PC-9 (cell line): Measurements from ENCODE around the gene SPATA6. TPM values are rescaled to one million over a fixed set of nuclear protein-coding genes. Genes with fewer than 3 reads are reported as not detected.

ENCODE experiments used
- BruUV-seq: library from RNA; stranded (reverse); fragments of 400-500 nt; replicated peaks from 2 replicates; lab custom pipeline; 2021; lab: Mats Ljungman, UMichigan
- CTCF ChIA-PET: fragments of 300-600 bp; sonication (Branson Sonifier 250); formaldehyde crosslinking; loops from one replicate; lab custom pipeline; 2022; ENCODE audit warnings: antibody characterized with exemption; lab: Charles Lee
- POLR2A ChIA-PET: fragments of 300-600 bp; sonication (Branson Sonifier 250); formaldehyde crosslinking; loops from one replicate; lab custom pipeline; 2022; ENCODE audit warnings: antibody characterized with exemption; ENCODE audit not compliant: unreplicated experiment; lab: Charles Lee
- DNase-seq, 2 experiments: peaks; one replicate each; pipeline versions ENCODE4 v3.0.0 to v3.0.0-alpha.2; 2015 to 2022; ENCODE audit warnings: mixed read lengths in 1 of 2
- H2AFZ ChIP-seq: fragments of 200-600 bp; sonication (generic); 2 replicates; pipeline ENCODE4 v1.8.1; 2017; ENCODE audit warnings: antibody characterized with exemption
- H3F3A ChIP-seq: fragments of 200-600 bp; sonication (generic); 2 replicates; pipeline ENCODE4 v1.8.1; 2017; ENCODE audit warnings: antibody characterized with exemption, mild to moderate bottlenecking, low read depth; ENCODE audit not compliant: insufficient read depth
- H3K27ac ChIP-seq: fragments of 200-600 bp; sonication (generic); 2 replicates; pipeline ENCODE4 v1.6.1; 2016; ENCODE audit warnings: mixed run types
- H3K27me3 ChIP-seq: fragments of 200-600 bp; sonication (generic); 2 replicates; pipeline ENCODE4 v1.6.1; 2016; ENCODE audit warnings: low read depth, mixed run types; ENCODE audit not compliant: insufficient read depth
- H3K36me3 ChIP-seq: fragments of 200-600 bp; sonication (generic); 2 replicates; pipeline ENCODE4 v1.6.1; 2016; ENCODE audit warnings: low read depth, mixed run types
- H3K4me1 ChIP-seq: fragments of 200-600 bp; sonication (generic); replicated peaks from 2 replicates; pipeline ENCODE4 v1.6.1; 2016; ENCODE audit warnings: mixed run types; ENCODE audit not compliant: insufficient read depth
- H3K4me2 ChIP-seq: fragments of 200-600 bp; sonication (generic); 2 replicates; pipeline ENCODE4 v1.6.1; 2017; ENCODE audit warnings: mixed run types
- H3K4me3 ChIP-seq: fragments of 200-600 bp; sonication (generic); 2 replicates; pipeline ENCODE4 v1.6.1; 2016; ENCODE audit warnings: mixed run types
- H3K79me2 ChIP-seq: fragments of 200-600 bp; sonication (generic); 2 replicates; pipeline ENCODE4 v1.6.1; 2017; ENCODE audit warnings: low read depth, mixed run types
- H3K9me2 ChIP-seq: fragments of 200-600 bp; sonication (generic); 2 replicates; pipeline ENCODE4 v1.8.1; 2017; ENCODE audit warnings: mild to moderate bottlenecking; ENCODE audit not compliant: insufficient read depth
- H3K9me3 ChIP-seq: fragments of 200-600 bp; sonication (generic); 2 replicates; pipeline ENCODE4 v1.8.1; 2016; ENCODE audit warnings: low read depth; ENCODE audit not compliant: insufficient read depth
- H4K20me1 ChIP-seq: fragments of 200-600 bp; sonication (generic); 2 replicates; pipeline ENCODE4 v1.8.1; 2017; ENCODE audit not compliant: insufficient read depth
- EZH2 ChIP-seq: fragments of 200-600 bp; sonication (generic); IDR thresholded peaks from 2 replicates; pipeline ENCODE4 v1.8.0; 2017; ENCODE audit warnings: antibody characterized with exemption, low read depth
- intact Hi-C: fragments of 100-400 bp; cut with micrococcal nuclease; formaldehyde crosslinking; loops from one replicate; pipeline ENCODE4 v1.10.0; 2022; ENCODE audit not compliant: unreplicated experiment
- total RNA-seq: library from RNA; stranded (reverse); gene quantifications from 2 replicates; pipeline ENCODE4 v1.2.3, GENCODE V29; 2021
- TF ChIP-seq, protein P1 (sequence below): fragments of 200-600 bp; sonication (generic); conservative IDR thresholded peaks from 2 replicates; pipeline ENCODE4 v1.6.1; 2017; ENCODE audit warnings: mixed run types, antibody characterized with exemption, mild to moderate bottlenecking, moderate library complexity

Gene SPATA6
- total RNA-seq, 1 experiment from 2014 or later = not detected

- Histone ChIP-seq H3K4me2 (no peak overlapping the region), H3K79me2 (no peaks in the 10 kb centered on the region), H3K9me2 (0 out of 2 replicates have a peak, but pooled peaks cover 4% of the 10 kb centered on the region), H3F3A (no peaks in the 10 kb centered on the region), H2AFZ (no peak overlapping the region), H3K27me3 (no peaks in the 10 kb centered on the region), H3K27ac (no peak overlapping the region), H4K20me1 (no peaks in the 10 kb centered on the region), H3K9me3 (no peaks in the 10 kb centered on the region), H3K36me3 (no peaks in the 10 kb centered on the region), H3K4me3 (no peak overlapping the region), H3K4me1 (no peaks in the 10 kb centered on the region)
- TF ChIP-seq, protein P1, sequence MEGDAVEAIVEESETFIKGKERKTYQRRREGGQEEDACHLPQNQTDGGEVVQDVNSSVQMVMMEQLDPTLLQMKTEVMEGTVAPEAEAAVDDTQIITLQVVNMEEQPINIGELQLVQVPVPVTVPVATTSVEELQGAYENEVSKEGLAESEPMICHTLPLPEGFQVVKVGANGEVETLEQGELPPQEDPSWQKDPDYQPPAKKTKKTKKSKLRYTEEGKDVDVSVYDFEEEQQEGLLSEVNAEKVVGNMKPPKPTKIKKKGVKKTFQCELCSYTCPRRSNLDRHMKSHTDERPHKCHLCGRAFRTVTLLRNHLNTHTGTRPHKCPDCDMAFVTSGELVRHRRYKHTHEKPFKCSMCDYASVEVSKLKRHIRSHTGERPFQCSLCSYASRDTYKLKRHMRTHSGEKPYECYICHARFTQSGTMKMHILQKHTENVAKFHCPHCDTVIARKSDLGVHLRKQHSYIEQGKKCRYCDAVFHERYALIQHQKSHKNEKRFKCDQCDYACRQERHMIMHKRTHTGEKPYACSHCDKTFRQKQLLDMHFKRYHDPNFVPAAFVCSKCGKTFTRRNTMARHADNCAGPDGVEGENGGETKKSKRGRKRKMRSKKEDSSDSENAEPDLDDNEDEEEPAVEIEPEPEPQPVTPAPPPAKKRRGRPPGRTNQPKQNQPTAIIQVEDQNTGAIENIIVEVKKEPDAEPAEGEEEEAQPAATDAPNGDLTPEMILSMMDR = no peak
- TF ChIP-seq EZH2 = no peak
- intact Hi-C loops = no loop called here
- DNase-seq = no peak
- CTCF ChIA-PET = no interaction called here
- POLR2A ChIA-PET = no interaction called here
- BruUV-seq = no TSS peak
Observed at GRCh38 chr1:48333316-48333715, 138.7 kb downstream of the SPATA6 start.

DNA sequence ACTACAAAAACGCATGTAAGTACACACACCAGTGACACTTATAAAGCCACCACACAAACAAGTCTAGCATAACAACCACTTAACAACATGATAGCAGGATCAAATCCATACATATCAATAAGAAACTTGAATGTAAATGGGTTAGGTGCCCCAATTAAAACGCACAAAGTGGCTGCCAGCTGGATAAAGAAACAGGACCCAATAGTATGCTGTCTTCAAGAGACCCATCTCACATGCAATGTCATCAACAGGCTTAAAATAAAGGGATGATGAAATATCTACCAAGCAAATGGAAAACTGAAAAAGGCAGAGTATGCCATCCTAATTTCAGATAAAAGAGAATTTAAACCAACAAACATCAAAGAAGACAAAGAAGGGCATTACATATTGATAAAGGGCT is 139.9 kb downstream of the SPATA6 start:
- Histone ChIP-seq H3F3A (no peaks in the 10 kb centered on the region), H3K27ac (no peak overlapping the region), H3K79me2 (no peaks in the 10 kb centered on the region), H3K36me3 (no peaks in the 10 kb centered on the region), H3K4me3 (no peak overlapping the region), H3K9me2 (0 out of 2 replicates have a peak, but pooled peaks cover 4% of the 10 kb centered on the region), H3K4me2 (no peak overlapping the region), H4K20me1 (no peaks in the 10 kb centered on the region), H3K9me3 (no peaks in the 10 kb centered on the region), H2AFZ (no peak overlapping the region), H3K4me1 (no peaks in the 10 kb centered on the region), H3K27me3 (no peaks in the 10 kb centered on the region)
- no TSS peak for BruUV-seq
- POLR2A ChIA-PET = no interaction called here
- TF ChIP-seq EZH2 = no peak
- TF ChIP-seq, protein P1 = no peak
- no peak for DNase-seq
- CTCF ChIA-PET = no interaction called here
- intact Hi-C loops = no loop called here

GRCh38 chr1:48329905-48330304 is 142.1 kb downstream of the SPATA6 start:
- DNase-seq = no peak
- H3K4me1 ChIP-seq = no peaks in the 10 kb centered on the region
- H2AFZ ChIP-seq = no peak overlapping the region
- ChIA-PET POLR2A (no interaction called here), CTCF (no interaction called here)
- intact Hi-C loops = no loop called here
- no peak overlapping the region for H3K27ac ChIP-seq
- no peaks in the 10 kb centered on the region for H4K20me1 ChIP-seq
- H3K4me3 ChIP-seq = no peak overlapping the region
- 0 out of 2 replicates have a peak, but pooled peaks cover 4% of the 10 kb centered on the region for H3K9me2 ChIP-seq
- no peak overlapping the region for H3K4me2 ChIP-seq
- BruUV-seq = no TSS peak
- no peaks in the 10 kb centered on the region for H3K36me3 ChIP-seq
- H3F3A ChIP-seq = no peaks in the 10 kb centered on the region
- H3K79me2 ChIP-seq = no peaks in the 10 kb centered on the region
- no peaks in the 10 kb centered on the region for H3K27me3 ChIP-seq
- TF ChIP-seq, protein P1 = no peak
- TF ChIP-seq EZH2 = no peak
- no peaks in the 10 kb centered on the region for H3K9me3 ChIP-seq
